Caco-2 (cell line): ENCODE data around the gene GIMAP1. TPM values are rescaled to one million over a fixed set of nuclear protein-coding genes. Genes with fewer than 3 reads are reported as not detected.

Experiments used
- BruUV-seq: library from RNA; stranded (reverse); fragments of 400-500 nt; replicated peaks from 2 replicates; lab custom pipeline; 2021; lab: Mats Ljungman, UMichigan
- CTCF ChIA-PET: fragments of 300-600 bp; sonication (Branson Sonifier 250); formaldehyde crosslinking; loops from one replicate; lab custom pipeline; 2022; ENCODE audit warnings: antibody characterized with exemption; lab: Charles Lee
- POLR2A ChIA-PET: fragments of 300-600 bp; sonication (Branson Sonifier 250); formaldehyde crosslinking; loops from one replicate; lab custom pipeline; 2022; ENCODE audit warnings: antibody characterized with exemption; lab: Charles Lee
- DNase-seq, 2 experiments: peaks; one replicate each; pipeline versions ENCODE4 v3.0.0 to v3.0.0-alpha.2; 2020 to 2022
- H3K27me3 ChIP-seq: replicated peaks from 2 replicates; pipeline ENCODE4 v1.6.0; 2011; ENCODE audit warnings: low read length; ENCODE audit not compliant: control insufficient read depth, insufficient read depth
- H3K36me3 ChIP-seq: 2 replicates; pipeline ENCODE4 v1.5.1; 2011; ENCODE audit warnings: low read length; ENCODE audit not compliant: control insufficient read depth, insufficient read depth
- H3K4me1 ChIP-seq: fragments of 250-450 bp; sonication (Bioruptor Pico); 2 replicates; pipeline ENCODE4 v1.5.1; 2020; ENCODE audit warnings: mild to moderate bottlenecking
- H3K4me3 ChIP-seq: 2 replicates; pipeline ENCODE4 v1.5.1; 2011; ENCODE audit warnings: low read depth, mild to moderate bottlenecking, control low read depth, low read length
- H3K9me3 ChIP-seq: fragments of 250-450 bp; sonication (Bioruptor Pico); 2 replicates; pipeline ENCODE4 v1.5.1; 2020; ENCODE audit warnings: mild to moderate bottlenecking, moderate library complexity
- H3K27ac Mint-ChIP-seq: one replicate; pipeline ENCODE4 v1.8.0; 2022; ENCODE audit warnings: mixed read lengths; ENCODE audit not compliant: unreplicated experiment
- H3K27me3 Mint-ChIP-seq: one replicate; pipeline ENCODE4 v1.8.0; 2022; ENCODE audit warnings: mixed read lengths; ENCODE audit not compliant: insufficient read depth, unreplicated experiment
- H3K36me3 Mint-ChIP-seq: one replicate; pipeline ENCODE4 v1.8.0; 2022; ENCODE audit warnings: mild to moderate bottlenecking, mixed read lengths; ENCODE audit not compliant: insufficient read depth, unreplicated experiment
- H3K4me1 Mint-ChIP-seq: one replicate; pipeline ENCODE4 v1.8.0; 2022; ENCODE audit warnings: low read depth, mixed read lengths; ENCODE audit not compliant: unreplicated experiment
- H3K4me3 Mint-ChIP-seq: one replicate; pipeline ENCODE4 v1.8.0; 2022; ENCODE audit warnings: mild to moderate bottlenecking, moderate library complexity, mixed read lengths; ENCODE audit not compliant: unreplicated experiment
- H3K9me3 Mint-ChIP-seq: one replicate; pipeline ENCODE4 v1.8.0; 2022; ENCODE audit warnings: mixed read lengths; ENCODE audit not compliant: unreplicated experiment
- CTCF ChIP-seq, 2 experiments: fragments of 200-600 bp in 1 of 2; IDR thresholded peaks; 1 replicate in 1 of 2; 2 replicates in 1 of 2; pipeline versions ENCODE4 v1.5.1 to v1.8.0; 2011 to 2022; ENCODE audit warnings: antibody characterized with exemption in 1 of 2, control low read depth in 1 of 2, inconsistent platforms in 1 of 2, low read depth in 1 of 2, low read length in 1 of 2, mild to moderate bottlenecking in 1 of 2, moderate library complexity in 1 of 2; ENCODE audit not compliant: insufficient read depth in 1 of 2, severe bottlenecking in 1 of 2, unreplicated experiment in 1 of 2
- intact Hi-C: fragments of 100-400 bp; cut with micrococcal nuclease; formaldehyde crosslinking; loops from one replicate; pipeline ENCODE4 v1.10.0; 2022; ENCODE audit not compliant: unreplicated experiment
- total RNA-seq: library from RNA; stranded (reverse); gene quantifications from 2 replicates; pipeline ENCODE4 v1.2.3, GENCODE V29; 2022

GIMAP1 gene
- total RNA-seq, 1 experiment from 2014 or later: not detected

- DNase-seq: no peak
- peaks cover 1% of the 10 kb centered on the region; the same call in 1 of the 2 replicates for H3K27me3 ChIP-seq
- TF ChIP-seq CTCF (IDR thresholded peaks at IDR 0.05; ENCODE audit: insufficient read depth in 1 of 2, low read depth in 1 of 2, low read length in 1 of 2, severe bottlenecking in 1 of 2, unreplicated experiment in 1 of 2): no peak
- BruUV-seq: no TSS peak
- ChIA-PET POLR2A (no interaction called here), CTCF (no interaction called here)
- no peaks in the 10 kb centered on the region for H3K4me1 ChIP-seq
- Mint-ChIP-seq H3K4me3 (no peak overlapping the region), H3K27ac (no peak overlapping the region), H3K27me3 (peaks cover 24% of the 10 kb centered on the region), H3K9me3 (no peaks in the 10 kb centered on the region), H3K36me3 (no peaks in the 10 kb centered on the region), H3K4me1 (peaks cover 7% of the 10 kb centered on the region)
- intact Hi-C loops: no loop called here
- no peaks in the 10 kb centered on the region for H3K9me3 ChIP-seq
- no peaks in the 10 kb centered on the region for H3K36me3 ChIP-seq
- no peak overlapping the region for H3K4me3 ChIP-seq
Measured at GRCh38 chr7:150740053-150740452, 23.6 kb downstream of the GIMAP1 start.

GRCh38 chr7:150742286-150742968 is 26.0 kb downstream of the GIMAP1 start:
- peaks cover 1% of the 10 kb centered on the region; the same call in 1 of the 2 replicates for H3K27me3 ChIP-seq
- Mint-ChIP-seq H3K36me3 (no peaks in the 10 kb centered on the region), H3K4me1 (peaks cover 7% of the 10 kb centered on the region), H3K27ac (no peak overlapping the region), H3K9me3 (no peaks in the 10 kb centered on the region), H3K4me3 (no peak overlapping the region), H3K27me3 (peaks cover 27% of the 10 kb centered on the region)
- H3K4me3 ChIP-seq: no peak overlapping the region
- CTCF ChIA-PET: interaction anchor here (0.5 kb wide), 1 partner anchor 251 kb away, joined by 4 read pairs; no protein-coding TSS in a partner anchor
- POLR2A ChIA-PET: no interaction called here
- BruUV-seq: no TSS peak
- no peaks in the 10 kb centered on the region for H3K36me3 ChIP-seq
- no peak for DNase-seq
- no peak for TF ChIP-seq CTCF (IDR thresholded peaks at IDR 0.05; ENCODE audit: insufficient read depth in 1 of 2, low read depth in 1 of 2, low read length in 1 of 2, severe bottlenecking in 1 of 2, unreplicated experiment in 1 of 2)
- no peaks in the 10 kb centered on the region for H3K9me3 ChIP-seq
- no peaks in the 10 kb centered on the region for H3K4me1 ChIP-seq
- intact Hi-C loops: no loop called here

GRCh38 chr7:150744041-150744656 is 27.7 kb downstream of the GIMAP1 start:
- ChIA-PET CTCF (no interaction called here), POLR2A (no interaction called here)
- no peak overlapping the region for H3K4me3 Mint-ChIP-seq
- Histone ChIP-seq H3K27me3 (no peaks in the 10 kb centered on the region; the same call in 1 of the 2 replicates), H3K36me3 (no peaks in the 10 kb centered on the region), H3K9me3 (no peaks in the 10 kb centered on the region), H3K4me3 (no peak overlapping the region), H3K4me1 (no peaks in the 10 kb centered on the region)
- intact Hi-C loops: no loop called here
- no peak for DNase-seq
- no peaks in the 10 kb centered on the region for H3K9me3 Mint-ChIP-seq
- no peaks in the 10 kb centered on the region for H3K4me1 Mint-ChIP-seq
- no TSS peak for BruUV-seq
- no peak for TF ChIP-seq CTCF (IDR thresholded peaks at IDR 0.05; ENCODE audit: insufficient read depth in 1 of 2, low read depth in 1 of 2, low read length in 1 of 2, severe bottlenecking in 1 of 2, unreplicated experiment in 1 of 2)
- H3K36me3 Mint-ChIP-seq: no peaks in the 10 kb centered on the region
- no peak overlapping the region for H3K27ac Mint-ChIP-seq
- peaks cover 24% of the 10 kb centered on the region for H3K27me3 Mint-ChIP-seq
